ENCODE data around the gene GPR27. TPM values are rescaled to one million over a fixed set of nuclear protein-coding genes. Genes with fewer than 3 reads are reported as not detected.

Gene GPR27
- total RNA-seq, 2 experiments from 2014 or later: 0.17 to 0.28 TPM

- no peak for ATAC-seq (ENCODE audit: low read depth)
- no peak overlapping the region for H3K27ac Mint-ChIP-seq
Observed at GRCh38 chr3:71805691-71806090, 52.0 kb downstream of the GPR27 start.

More at GRCh38 chr3:71805691-71806090, 52.0 kb downstream of the GPR27 start:
- Mint-ChIP-seq H3K9me3 (no peaks in the 10 kb centered on the region), H3K4me1 (no peaks in the 10 kb centered on the region), H3K4me3 (no peak overlapping the region), H3K36me3 (no peaks in the 10 kb centered on the region), H3K27me3 (peaks cover 10% of the 10 kb centered on the region)
- POLR2A ChIA-PET: no interaction called here
- no peak for DNase-seq

Other genes with a start within 250 kb of the GPR27 start
- 100 to 1,000 TPM; 178 TPM for gene FOXP1, start 170.1 kb upstream of the GPR27 start, total RNA-seq
- gene EIF4E3, start 28.5 kb upstream of the GPR27 start, total RNA-seq: 10 to 100 TPM; 63.6 to 64.6 TPM
- not detected for gene PROK2, start 31.3 kb downstream of the GPR27 start, total RNA-seq